NCI-H128 (cell line): ENCODE measurements around the gene TXNL1.
"Not testable (repeated sequence)": the region's sequence is repeated elsewhere in the genome, so short reads cannot be mapped to it uniquely, and the experiment has no call there.

ENCODE experiments used
- DNase-seq: peaks from one replicate; lab custom pipeline; 2025; ENCODE audit not compliant: unreplicated experiment; lab: John Stamatoyannopoulos, UW

Gene TXNL1

DNA sequence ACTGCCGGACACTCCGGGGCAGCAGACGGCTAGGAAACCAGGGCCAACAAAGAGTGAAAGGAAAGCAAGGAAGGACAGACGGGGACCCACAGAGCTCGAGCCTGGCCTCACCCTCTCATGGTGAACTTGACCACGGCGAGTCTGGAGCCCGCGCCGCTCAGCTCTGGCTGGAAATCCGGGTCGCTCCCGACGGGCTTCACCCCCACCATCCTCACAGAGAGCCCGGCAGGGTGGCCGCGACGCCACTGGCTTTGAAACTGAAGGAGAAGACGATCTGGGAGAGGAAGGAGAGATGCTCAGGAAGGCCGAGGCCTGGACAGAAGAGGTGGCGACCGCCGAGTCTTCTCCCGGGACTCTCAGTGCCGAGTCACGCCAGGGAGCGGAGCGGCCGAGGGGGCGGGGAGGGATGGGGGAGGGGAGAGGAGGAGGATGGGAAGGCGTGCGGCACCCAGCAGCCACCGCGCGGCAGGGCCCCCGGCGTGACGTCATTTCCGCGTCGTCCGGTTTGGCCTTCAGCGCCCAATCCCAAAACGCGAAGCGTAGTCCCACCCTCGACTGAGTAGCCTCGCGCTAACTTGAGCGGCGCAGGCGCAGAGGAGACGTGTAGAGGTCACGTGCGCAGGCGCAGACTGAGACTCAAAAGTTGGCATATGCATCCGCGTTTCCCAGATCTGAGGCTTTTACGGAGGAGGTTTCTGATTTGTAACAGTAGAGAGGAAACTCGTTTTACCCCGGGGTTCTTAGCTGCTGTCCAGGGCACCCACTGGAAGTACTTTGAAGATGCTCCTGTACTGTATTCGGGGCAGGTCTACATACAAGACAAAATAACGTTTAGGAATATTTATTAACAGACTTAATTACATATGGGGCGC, at the start of gene TXNL1:
TXNL1 (minus strand) TSS at position 361 of the 872 bp plus-strand sequence; CDS start at position 209, 152 bp downstream.
- DNase-seq = peak; percentile 99

DNA sequence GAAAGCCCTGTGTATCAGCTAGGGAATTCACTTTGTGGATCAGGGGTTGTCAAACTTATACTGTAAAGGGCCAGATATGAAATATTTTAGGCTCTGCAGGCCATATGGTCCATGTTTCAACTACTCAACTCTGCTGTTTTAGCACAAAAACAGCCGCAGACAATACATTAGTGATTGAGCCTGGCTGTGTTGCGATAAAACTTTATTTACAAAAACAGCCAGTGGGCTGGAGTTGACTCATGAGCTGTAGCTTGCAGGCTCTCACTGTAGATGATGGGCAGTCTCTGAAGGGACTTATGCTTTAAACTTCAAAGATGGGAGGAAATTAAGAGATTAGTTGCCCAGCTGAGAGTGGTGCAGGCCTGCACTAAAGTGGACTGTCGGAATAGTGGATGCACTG, 45.9 kb upstream of the TXNL1 start:
- DNase-seq = no peak

DNA sequence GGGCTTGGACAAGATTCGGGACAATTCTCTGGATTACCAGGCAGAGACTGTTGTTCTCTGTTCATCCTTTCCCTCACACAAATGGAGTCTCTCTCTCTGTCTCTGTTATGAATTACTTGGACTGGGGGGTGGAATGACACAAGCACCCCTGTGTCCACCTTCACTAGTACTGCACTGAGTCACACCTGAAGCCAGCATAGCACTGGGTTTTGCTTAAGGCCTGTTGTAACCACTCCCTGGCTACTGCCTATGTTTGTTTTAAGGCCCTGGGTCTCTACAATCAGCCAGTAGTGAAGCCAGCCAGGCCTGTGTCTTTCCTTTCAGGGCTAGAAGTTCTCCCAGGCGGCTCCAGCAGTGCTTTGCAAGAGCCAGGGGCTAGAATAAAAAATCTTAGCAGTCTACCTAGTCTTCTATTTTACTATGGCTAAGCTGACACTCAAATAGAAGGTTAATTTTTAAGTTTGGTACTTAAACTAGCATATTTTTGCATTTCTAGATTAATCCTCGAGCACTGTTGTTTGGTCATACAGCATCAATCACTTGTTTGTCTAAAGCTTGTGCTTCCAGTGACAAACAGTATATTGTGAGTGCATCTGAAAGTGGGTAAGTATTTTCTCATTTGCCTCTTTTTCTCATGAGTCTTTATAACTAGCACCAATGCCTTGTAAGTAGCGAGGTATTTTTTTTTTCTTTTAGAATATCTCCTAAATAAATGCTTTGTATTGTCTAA, 40.6 kb upstream of the TXNL1 start:
- no peak for DNase-seq

DNA sequence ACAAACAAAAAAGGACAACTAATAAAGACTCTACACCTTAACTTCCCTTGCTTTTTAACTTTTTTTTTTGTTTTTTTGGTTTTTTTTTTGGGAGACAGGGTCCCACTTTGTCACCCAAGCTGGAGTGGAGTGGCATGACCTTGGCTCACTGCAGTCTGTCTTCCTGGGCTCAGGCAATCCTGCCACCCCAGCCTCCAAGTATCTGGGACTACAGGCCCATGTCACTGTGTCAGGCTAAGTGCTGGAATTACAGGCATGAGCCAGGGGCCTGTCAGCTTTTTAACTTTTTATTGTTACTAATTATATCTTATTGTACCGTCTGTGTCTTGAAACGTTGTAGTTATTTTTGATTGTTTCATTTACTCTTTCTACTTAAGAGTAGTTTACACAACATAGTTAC, 38.2 kb upstream of the TXNL1 start:
- DNase-seq = no peak

DNA sequence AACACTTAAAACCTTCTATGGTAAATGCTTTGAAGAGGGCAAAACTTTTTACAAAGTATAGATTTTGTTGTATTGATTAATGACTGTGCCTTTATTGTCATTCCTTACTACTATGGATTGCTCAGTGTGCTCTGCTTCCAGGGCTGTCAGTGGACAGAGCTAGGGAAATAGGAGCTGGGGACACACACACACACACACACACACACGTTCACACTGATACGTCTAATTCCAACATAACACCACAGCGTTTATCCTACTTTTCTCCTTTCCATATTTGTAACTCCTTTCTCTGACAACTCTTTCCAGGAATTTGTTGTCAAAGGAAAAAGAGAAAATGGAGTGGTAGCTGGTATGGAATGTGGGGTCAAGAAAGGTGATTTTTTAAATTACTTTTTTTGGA, 34.6 kb upstream of the TXNL1 start:
- no peak for DNase-seq

DNA sequence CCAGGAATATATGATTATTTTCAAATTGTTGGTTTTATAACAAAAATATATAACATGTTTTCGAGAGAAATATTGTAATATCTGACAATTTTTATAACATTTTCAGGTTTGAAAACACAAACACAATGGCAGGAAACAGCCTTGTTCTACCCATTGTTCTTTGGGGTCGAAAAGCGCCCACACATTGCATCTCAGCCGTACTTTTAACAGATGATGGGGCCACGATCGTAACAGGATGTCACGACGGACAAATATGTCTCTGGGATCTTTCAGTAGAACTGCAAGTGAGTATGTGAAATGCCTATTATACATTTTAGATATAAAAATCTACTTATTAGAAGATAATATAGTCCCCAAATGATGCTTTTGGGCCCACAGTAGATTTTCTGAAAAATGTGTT, 34.0 kb upstream of the TXNL1 start:
- no peak for DNase-seq

DNA sequence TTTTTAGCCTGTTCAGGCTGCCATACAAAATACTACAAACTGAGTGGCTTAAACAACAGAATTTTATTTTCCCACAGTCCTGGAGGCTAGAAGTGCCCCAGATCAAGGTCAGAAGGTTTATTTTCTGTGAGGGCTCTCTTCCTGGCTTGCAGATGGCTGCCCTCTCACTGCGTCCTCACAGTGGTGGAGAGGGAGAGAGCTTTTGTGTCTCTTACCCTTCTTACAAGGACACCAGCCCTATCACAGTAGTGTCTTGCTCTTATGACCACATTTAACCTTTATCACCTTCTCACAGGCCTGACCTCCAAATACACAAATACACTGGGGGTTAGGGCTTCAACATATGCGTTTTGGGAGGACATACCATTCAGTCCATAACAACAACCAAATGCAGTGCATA, 24.5 kb upstream of the TXNL1 start:
- DNase-seq = no peak

DNA sequence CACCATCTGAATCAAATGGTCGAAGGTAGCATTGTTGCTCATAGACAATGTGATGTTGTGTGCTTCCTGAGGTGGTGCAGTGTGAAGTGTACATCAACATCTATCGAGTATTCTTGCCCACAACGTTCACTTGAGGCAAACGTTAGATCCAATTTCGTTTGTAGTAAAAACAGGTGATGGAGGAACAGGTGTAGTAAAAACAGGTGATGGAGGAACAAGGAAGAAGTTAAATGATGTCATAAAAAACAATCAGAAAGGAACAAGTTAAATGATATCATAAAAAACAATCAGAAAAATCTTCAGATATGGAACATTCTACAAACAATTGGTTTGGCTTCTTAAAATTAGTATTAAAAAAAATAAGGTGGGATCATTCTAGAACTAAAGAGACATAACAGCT, 24.1 kb upstream of the TXNL1 start:
- DNase-seq = no peak

DNA sequence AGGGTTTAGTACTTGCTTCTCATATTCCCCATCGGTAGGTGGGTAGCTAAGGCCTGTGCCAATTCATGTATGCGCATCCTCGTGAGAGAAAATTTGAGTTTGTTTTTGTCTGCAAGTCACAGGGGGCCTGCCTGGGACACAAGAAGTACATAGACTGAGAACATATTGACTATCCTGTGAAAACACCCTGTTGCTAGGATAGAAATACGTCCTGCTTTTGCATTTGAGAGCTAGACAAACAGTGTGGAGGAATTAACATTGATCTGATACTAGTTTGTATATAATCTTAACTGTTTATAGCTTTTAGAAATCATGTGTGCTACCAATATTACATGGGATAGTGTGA, 23.6 kb upstream of the TXNL1 start:
- no peak for DNase-seq

DNA sequence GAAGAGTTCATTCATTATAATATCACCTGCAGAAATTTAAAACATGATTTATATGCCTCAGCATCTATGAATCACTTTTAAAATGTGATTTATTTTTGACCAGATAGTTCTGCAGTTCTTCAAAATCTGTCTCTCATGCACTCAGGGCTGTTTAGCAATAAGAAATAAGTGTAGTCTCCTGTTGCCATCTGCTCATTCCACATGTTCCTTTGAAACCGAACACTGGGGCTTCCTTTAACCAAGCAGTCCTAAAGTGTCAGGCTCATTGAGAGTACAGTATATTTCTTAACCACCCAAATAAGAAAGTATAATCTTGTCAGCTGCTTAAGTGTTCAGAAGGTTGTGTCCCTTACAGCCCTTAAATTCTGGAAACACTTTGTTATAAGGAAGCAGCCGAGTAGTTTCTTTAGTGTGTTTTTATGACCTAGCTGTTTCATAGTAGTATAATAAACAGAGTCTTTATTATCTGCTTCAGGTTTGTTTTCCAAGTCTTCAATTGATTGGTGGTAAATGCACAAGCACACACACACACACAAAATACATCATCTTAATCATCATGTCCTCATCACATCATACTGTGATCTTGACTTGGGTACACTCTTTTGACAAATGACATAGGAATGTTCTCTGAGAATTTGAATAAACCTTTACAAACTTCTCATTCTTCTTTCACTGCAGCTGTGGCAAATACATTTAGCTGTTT, 23.1 kb upstream of the TXNL1 start:
- no peak for DNase-seq

DNA sequence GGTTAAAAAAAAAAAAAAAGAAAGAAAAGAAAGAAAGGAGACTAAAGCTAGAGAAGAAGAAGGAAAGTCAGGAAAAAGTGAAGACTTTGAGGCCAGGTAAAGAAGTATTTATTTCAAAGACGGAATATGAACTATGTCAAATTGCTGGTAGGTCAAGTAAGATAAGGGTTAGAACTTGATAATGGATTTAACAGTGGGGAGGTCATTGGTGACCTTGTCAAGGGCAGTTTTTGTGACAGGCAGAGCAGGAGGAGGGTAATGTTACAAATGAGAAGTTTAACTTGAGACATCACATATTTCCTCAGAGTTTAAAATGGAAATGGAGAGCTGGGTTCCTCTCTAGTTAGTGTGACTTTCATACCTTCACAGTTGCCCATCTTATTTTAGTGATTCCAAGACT, 22.3 kb upstream of the TXNL1 start:
- DNase-seq = no peak

DNA sequence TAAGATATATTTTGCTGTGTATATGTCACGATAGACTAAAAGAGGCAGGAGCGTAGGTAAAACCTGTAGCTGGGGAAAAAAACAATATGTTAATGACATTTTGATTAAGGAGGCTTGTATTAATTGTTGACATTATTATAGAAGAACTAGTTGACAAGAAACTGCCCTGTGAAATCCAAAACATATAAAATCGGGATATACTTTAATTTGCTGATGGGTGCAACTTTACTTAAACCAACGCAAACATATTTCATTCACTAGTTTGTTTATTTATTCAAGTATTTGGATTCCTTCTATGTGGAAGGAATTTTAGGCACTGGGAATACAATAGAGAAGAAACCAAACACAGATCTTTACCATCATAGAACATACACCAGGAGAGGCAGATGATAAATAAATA, 20.7 kb upstream of the TXNL1 start:
- no peak for DNase-seq

DNA sequence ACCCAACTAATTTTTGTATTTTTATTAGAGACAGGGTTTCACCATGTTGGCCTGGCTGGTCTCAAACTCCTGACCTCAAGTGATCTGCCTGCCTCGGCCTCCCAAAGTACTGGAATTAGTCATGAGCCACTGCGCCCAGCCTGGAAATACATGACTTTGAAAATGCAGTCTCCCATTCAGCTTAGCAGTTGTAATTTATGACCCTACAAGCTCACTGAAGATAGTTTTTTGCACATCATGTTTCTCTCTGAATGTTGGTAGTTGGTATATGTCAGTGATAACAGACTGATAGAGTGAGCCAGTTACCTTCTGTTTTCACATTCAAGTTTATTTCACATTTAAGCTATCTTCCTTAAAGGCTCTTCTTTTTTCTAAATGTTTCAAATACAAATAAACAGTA, 19.9 kb upstream of the TXNL1 start:
- DNase-seq = no peak

DNA sequence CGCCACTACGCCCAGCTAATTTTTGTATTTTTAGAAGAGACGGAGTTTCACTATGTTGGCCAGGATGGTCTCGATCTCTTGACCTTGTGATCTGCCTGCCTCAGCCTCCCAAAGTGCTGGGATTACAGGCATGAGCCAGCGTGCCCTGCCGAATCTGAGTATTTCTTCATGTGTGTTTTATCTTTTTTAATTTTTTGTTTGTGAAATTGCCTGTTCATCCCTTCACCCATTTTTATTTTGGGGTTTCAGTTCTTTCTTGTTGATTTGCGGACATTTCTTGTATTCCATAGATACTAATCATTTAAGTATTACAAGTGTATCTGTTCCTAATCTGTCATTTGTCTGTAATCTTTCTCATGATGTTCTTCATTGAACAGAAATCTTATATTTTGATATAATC, 15.9 kb upstream of the TXNL1 start:
- DNase-seq = not testable (repeated sequence)

DNA sequence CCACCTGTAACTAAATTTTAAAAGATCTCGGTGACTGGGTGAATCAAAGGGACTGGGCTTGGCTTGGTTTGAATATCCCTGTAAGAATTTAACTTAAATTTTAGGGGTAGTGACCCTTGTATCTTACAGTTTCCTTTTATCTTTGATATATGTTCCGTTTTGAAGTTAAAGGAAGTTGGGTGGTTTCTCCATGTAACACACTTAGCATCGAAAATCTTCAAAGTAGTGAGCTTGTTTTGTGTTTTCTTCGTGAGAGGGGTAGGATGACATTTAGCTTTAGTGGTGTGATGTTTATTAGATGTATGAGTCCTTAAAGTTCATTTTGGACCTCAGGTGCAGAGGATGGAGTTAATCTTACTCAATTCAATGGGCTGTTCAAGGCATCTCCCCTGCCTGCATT, 14.4 kb upstream of the TXNL1 start:
- DNase-seq = no peak

DNA sequence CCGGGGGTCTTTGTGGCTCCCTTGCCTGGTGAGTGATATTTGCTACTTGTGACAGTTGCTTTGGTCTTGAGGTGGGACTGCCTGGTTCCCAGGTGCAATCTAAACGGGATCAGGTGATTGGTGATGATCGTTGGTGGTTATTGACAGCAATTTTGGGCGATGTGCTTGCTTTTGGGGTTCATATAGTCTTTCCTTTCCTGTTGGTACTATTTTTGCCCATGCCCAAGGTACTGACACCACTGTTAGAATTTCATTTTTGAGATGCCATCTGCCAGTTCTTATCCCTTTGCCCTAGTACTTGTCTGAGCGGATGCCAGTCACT, 13.3 kb upstream of the TXNL1 start:
- no peak for DNase-seq

DNA sequence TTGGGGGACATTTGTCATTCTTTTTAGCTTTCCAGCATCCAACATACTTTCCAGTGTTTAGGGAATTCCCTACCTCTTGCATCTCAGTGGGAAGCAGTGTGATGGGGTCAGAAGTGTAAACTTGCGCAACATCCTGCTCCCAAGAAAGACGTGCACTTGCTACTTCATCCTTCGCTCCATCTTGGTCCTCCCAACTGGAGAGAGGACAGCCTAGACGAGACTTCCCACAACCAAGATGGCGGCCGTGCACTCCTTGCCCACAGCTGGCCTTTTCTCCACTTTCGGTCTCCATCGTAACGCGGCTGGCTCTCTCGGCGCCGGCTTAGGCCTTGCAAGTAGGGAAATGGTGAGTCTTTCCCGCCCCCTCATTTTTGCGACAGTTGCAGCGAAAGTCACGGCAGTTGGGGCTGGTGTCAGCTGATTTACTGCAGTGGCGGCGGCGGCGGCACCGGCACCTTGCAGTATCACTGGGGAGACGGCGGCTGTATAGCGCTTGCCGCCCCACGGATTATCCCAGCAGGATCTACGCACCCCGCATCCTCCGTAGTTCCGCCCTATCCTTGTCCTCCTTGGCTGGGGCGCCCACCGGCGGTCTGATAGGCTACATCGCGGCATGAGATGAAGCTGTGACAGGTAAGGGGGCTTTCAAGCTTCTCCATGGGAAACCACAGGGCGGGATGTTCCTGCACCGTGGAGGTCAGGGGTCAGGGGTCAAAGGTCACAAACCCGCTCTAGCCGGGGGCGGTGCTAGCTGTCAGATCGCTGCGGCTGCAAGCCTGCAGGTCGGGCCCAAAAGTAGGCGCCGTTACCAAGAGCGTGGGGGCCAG, 12.8 kb upstream of the TXNL1 start, which contains the start of gene WDR7:
WDR7 (plus strand) TSS at position 416 of the 827 bp plus-strand sequence. CDS start 21,157 bp downstream, outside the sequence.
- peak; percentile 97 for DNase-seq

DNA sequence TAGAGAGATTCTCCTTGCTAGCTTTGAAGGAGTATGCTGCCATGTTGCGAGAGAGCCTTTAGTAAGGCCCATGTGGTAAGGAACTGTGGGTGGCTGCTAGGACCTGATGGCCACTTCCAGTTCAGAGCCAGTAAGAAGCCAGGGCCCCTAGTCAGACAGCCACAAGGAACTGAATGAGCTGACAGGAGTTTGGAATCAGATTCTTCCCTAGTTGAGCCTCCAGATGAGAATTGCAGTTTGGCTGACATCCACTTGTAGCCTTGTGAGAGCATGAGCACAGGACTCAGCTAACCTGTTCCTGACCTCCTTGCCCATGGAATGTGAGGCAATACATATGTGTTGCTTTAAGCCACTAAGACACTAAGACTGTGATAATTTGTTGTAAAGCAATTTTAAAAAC, 11.6 kb upstream of the TXNL1 start:
- no peak for DNase-seq

DNA sequence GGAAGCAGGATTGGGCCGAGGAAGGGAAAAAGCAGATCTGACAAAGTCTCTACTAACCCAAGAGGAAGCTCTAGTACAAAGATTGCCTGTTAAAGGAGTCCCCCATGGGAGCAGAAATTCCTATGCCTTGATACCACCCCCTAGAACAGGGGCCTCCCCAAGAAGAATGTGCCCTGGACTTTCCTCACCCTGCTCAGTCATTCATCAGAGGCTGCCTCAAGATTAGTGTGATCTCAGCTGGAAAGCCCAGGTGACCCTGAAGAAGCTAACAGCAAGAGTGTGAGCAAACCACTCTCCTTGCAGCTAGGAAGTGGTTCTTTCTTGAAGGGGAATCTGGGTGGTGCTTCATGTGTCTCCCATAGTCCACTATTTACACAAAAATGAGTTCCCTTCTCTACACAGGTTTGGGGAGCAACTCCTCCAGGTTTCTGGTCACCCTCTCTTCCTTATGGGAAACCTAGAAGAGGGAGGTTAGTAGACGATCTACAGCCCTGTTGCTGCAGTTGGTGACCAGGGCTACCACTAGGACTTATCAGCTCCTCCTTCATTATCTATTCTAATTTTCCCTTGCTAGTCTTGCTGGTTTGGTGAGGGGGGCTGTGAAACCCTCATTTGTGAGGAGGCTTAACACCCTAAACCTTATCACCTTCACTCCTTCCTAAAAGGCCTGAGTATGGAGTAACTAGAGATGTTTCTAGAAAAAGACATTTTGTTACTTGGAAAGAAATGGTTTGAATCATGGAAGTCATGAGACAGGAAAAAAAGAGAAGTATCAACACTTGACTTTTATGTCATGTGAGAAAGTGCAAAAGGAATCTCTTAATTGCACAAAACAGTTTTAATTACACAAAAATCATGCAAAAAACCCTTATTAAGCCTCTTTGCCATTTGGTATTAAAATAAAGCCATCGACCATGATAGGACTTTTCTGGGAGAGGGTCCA, 9.8 kb upstream of the TXNL1 start:
- DNase-seq = no peak

DNA sequence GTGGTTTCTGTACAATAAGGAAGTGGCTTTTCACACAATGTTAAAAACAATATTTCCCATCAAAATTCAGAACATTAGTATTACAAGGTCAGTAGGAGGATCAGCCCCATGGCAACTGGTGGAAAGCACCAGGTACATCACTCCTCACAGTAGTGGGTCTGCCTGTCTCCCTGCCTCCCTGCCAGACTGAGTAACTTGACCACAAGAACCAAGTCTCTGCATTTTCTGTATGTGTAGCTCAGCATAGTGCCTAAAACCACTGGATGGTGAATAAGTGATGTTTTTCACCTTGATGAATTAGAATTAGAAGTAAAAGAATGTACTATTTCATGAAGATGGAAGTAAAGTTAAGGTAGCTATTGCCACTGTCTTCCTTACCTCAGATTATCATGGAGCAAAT, 8.7 kb upstream of the TXNL1 start:
- no peak for DNase-seq
